CD4-positive, alpha-beta T cell (primary cell): Measurements from ENCODE around the gene SAMD4A. TPM values are rescaled to one million over a fixed set of nuclear protein-coding genes. Genes with fewer than 3 reads are reported as not detected.

Experiments
- ATAC-seq: fragments of 200-7000 bp; cut with Tn5 transposase; one replicate; pipeline ENCODE4 v1.10.0; 2022; ENCODE audit warnings: mild to moderate bottlenecking; ENCODE audit not compliant: poor library complexity
- CTCF ChIA-PET: fragments of 350-600 bp; sonication (Branson Sonifier 250); formaldehyde crosslinking; loops from one replicate; lab custom pipeline; 2021; ENCODE audit warnings: antibody characterized with exemption, inconsistent platforms; lab: Charles Lee
- POLR2A ChIA-PET: fragments of 350-600 bp; sonication (Branson Sonifier 250); formaldehyde crosslinking; loops from one replicate; lab custom pipeline; 2021; ENCODE audit warnings: antibody characterized with exemption, inconsistent platforms; lab: Charles Lee
- DNase-seq, 14 experiments: peaks; one replicate each; pipeline ENCODE4 v3.0.0-alpha.2; 2013 to 2020; ENCODE audit warnings: mixed read lengths in 2 of 14
- H3K27ac ChIP-seq, 2 donors: one replicate each; pipeline versions ENCODE4 v1.5.1 to v1.7.0; 2013; ENCODE audit warnings: low read length in 2 of 2, low read depth in 1 of 2, mild to moderate bottlenecking in 1 of 2
- H3K27me3 ChIP-seq, 2 experiments: 1 replicate in 1 of 2; 2 replicates in 1 of 2; pipeline versions ENCODE4 v1.6.1 to v1.7.0; 2013; ENCODE audit warnings: low read length in 2 of 2, control low read depth in 1 of 2, mild to moderate bottlenecking in 1 of 2, moderate library complexity in 1 of 2; ENCODE audit not compliant: insufficient read depth in 2 of 2, control insufficient read depth in 1 of 2
- H3K36me3 ChIP-seq: one replicate; pipeline ENCODE4 v1.6.1; 2013; ENCODE audit warnings: low read length, control low read depth; ENCODE audit not compliant: insufficient read depth
- H3K4me1 ChIP-seq: one replicate; pipeline ENCODE4 v1.6.1; 2013; ENCODE audit warnings: low read length, control low read depth; ENCODE audit not compliant: insufficient read depth
- H3K4me3 ChIP-seq: one replicate; pipeline ENCODE4 v1.5.1; 2013; ENCODE audit warnings: mild to moderate bottlenecking, low read length, moderate library complexity
- H3K9me3 ChIP-seq, 2 experiments: 1 replicate in 1 of 2; 2 replicates in 1 of 2; pipeline versions ENCODE4 v1.6.1 to v1.7.0; 2013; ENCODE audit warnings: low read length in 2 of 2, mild to moderate bottlenecking in 2 of 2, control low read depth in 1 of 2, moderate library complexity in 1 of 2; ENCODE audit not compliant: control insufficient read depth in 1 of 2, insufficient read depth in 1 of 2
- H3K27ac Mint-ChIP-seq: one replicate; pipeline ENCODE4 v1.8.0; 2020; ENCODE audit warnings: mixed read lengths
- H3K27me3 Mint-ChIP-seq: one replicate; pipeline ENCODE4 v1.8.0; 2021; ENCODE audit warnings: mixed read lengths
- H3K36me3 Mint-ChIP-seq: one replicate; pipeline ENCODE4 v1.8.0; 2021; ENCODE audit warnings: low read depth, mixed read lengths
- H3K4me1 Mint-ChIP-seq: one replicate; pipeline ENCODE4 v1.8.0; 2021; ENCODE audit warnings: low read depth, mixed read lengths
- H3K4me3 Mint-ChIP-seq: one replicate; pipeline ENCODE4 v1.8.0; 2020; ENCODE audit warnings: mild to moderate bottlenecking, mixed read lengths
- H3K9me3 Mint-ChIP-seq: one replicate; pipeline ENCODE4 v1.8.0; 2020; ENCODE audit warnings: mixed read lengths
- intact Hi-C, 2 experiments: fragments of 100-400 bp; cut with DNase I in 1 of 2; cut with micrococcal nuclease in 1 of 2; formaldehyde crosslinking; loops; one replicate each; pipeline versions ENCODE4 v1.15.1 to v1.9.0; 2023 to 2025; cut with DNase I, micrococcal nuclease
- total RNA-seq, 174 experiments: library from RNA in 2 of 174; stranded (reverse) in 2 of 174; gene quantifications; one replicate each; pipeline ENCODE4 v1.2.3 and lab custom pipeline; 2021 to 2026
- TF ChIP-seq, protein P1 (sequence below): fragments of 200-600 bp; IDR thresholded peaks from one replicate; pipeline ENCODE4 v1.8.0; 2022; ENCODE audit warnings: antibody characterized with exemption, mild to moderate bottlenecking

SAMD4A gene
- total RNA-seq, 2 experiments from 2014 or later, result 1.9 to 2.3 TPM

DNA sequence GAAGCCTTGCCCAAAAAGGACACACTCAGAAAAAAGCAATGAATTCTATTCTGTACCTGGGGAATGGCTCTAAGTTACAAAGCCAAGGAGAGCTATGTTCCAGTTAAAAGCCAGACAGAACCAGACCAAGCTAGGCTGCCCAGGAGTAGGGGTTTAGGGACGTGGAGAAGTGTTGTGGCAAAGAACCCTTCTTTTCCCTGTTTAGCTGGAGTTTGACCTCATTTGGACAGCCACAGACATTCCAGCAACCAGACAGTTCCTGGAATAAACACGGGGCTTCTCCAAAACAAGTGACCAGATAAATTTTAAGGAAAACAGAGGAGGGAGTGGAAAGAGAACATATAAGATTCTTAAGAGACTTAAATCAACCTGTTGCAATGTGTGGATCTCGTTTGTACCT is 273.4 kb downstream of the SAMD4A start:
- Histone ChIP-seq H3K27me3 (no peaks in the 10 kb centered on the region), H3K36me3 (peaks cover 33% of the 10 kb centered on the region), H3K4me3 (no peak overlapping the region), H3K9me3 (no peaks in the 10 kb centered on the region), H3K27ac (no peak overlapping the region), H3K4me1 (no peaks in the 10 kb centered on the region)
- Mint-ChIP-seq H3K4me1 (no peaks in the 10 kb centered on the region), H3K9me3 (no peaks in the 10 kb centered on the region), H3K36me3 (peaks cover 59% of the 10 kb centered on the region), H3K27me3 (no peaks in the 10 kb centered on the region), H3K27ac (no peak overlapping the region), H3K4me3 (no peak overlapping the region)
- TF ChIP-seq, protein P1, sequence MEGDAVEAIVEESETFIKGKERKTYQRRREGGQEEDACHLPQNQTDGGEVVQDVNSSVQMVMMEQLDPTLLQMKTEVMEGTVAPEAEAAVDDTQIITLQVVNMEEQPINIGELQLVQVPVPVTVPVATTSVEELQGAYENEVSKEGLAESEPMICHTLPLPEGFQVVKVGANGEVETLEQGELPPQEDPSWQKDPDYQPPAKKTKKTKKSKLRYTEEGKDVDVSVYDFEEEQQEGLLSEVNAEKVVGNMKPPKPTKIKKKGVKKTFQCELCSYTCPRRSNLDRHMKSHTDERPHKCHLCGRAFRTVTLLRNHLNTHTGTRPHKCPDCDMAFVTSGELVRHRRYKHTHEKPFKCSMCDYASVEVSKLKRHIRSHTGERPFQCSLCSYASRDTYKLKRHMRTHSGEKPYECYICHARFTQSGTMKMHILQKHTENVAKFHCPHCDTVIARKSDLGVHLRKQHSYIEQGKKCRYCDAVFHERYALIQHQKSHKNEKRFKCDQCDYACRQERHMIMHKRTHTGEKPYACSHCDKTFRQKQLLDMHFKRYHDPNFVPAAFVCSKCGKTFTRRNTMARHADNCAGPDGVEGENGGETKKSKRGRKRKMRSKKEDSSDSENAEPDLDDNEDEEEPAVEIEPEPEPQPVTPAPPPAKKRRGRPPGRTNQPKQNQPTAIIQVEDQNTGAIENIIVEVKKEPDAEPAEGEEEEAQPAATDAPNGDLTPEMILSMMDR, result no peak
- intact Hi-C loops, result no loop called here
- no peak for ATAC-seq
- no peak for DNase-seq
- CTCF ChIA-PET, result no interaction called here
- POLR2A ChIA-PET, result no interaction called here

DNA sequence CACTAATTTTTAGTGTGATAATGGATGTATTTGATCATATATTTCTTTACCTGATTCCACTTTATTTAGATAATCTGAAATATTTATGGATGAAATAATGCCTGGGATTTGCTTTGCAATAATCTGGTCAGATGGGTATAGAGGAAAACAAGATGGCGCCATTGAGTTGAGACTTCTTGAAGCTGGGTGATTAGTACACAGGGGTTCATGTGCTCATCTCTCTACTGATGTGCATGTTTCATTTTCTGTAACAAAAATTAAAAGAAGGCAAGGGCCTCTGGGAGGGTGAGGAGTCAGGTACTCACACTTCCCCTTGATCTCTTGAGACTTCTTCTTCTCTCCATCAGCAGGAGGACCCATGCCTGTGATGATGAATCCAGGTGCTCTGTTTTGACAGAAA is 273.9 kb downstream of the SAMD4A start:
- CTCF ChIA-PET, result no interaction called here
- ATAC-seq (no peak), DNase-seq (peak in 1 of 14 experiments; percentile 10)
- H3K9me3 ChIP-seq, result no peaks in the 10 kb centered on the region
- Mint-ChIP-seq H3K27me3 (no peaks in the 10 kb centered on the region), H3K27ac (no peak overlapping the region), H3K4me1 (no peaks in the 10 kb centered on the region), H3K9me3 (no peaks in the 10 kb centered on the region), H3K4me3 (no peak overlapping the region), H3K36me3 (peaks cover 64% of the 10 kb centered on the region)
- H3K27ac ChIP-seq, result no peak overlapping the region
- POLR2A ChIA-PET, result no interaction called here
- no peak overlapping the region for H3K4me3 ChIP-seq
- TF ChIP-seq, protein P1, result no peak
- H3K27me3 ChIP-seq, result no peaks in the 10 kb centered on the region
- no peaks in the 10 kb centered on the region for H3K4me1 ChIP-seq
- H3K36me3 ChIP-seq, result peaks cover 38% of the 10 kb centered on the region
- intact Hi-C loops, result no loop called here

Other genes with a start within 250 kb of the SAMD4A start
- 1 to 10 TPM in 1 of 2 experiments, under 1 TPM in 1; 0.61 to 1.4 TPM for gene CDKN3, start 170.1 kb upstream of the SAMD4A start, total RNA-seq
- gene CNIH1, start 125.8 kb upstream of the SAMD4A start, total RNA-seq, result 10 to 100 TPM; 55.9 TPM
- gene GMFB, start 78.1 kb upstream of the SAMD4A start, total RNA-seq, result 10 to 100 TPM; 39.5 to 43.5 TPM
- gene CGRRF1, start 57.2 kb upstream of the SAMD4A start, total RNA-seq, result 10 to 100 TPM; 34.5 to 42.8 TPM